GM19463 (cell line): ENCODE measurements around the gene CTU2.

ENCODE experiments used
- ATAC-seq: cut with Tn5 transposase; IDR thresholded peaks from one replicate; pipeline ENCODE4 v1.9.1; 2021; ENCODE audit warnings: mild to moderate bottlenecking, moderate library complexity; ENCODE audit not compliant: unreplicated experiment

Gene CTU2

DNA sequence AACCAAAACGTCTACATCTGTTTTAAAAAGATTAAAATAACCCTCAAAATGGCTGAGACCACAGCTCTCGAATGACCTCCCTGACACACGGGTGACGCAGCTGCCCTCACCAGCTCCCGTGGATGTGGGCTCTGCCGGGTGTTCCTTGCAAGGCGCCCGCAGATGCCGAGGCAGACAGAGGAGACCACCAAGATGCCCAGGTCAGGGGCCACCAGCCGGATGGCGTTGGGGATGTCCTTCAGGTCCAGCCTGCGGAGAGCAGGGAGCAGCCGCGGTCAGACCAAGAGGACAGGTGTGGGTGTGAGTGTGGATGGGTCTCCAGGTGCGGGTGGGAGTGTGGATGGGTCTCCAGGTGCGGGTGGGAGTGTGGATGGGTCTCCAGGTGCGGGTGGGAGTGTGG lies 35.1 kb downstream of the CTU2 start:
- ATAC-seq = no peak

DNA sequence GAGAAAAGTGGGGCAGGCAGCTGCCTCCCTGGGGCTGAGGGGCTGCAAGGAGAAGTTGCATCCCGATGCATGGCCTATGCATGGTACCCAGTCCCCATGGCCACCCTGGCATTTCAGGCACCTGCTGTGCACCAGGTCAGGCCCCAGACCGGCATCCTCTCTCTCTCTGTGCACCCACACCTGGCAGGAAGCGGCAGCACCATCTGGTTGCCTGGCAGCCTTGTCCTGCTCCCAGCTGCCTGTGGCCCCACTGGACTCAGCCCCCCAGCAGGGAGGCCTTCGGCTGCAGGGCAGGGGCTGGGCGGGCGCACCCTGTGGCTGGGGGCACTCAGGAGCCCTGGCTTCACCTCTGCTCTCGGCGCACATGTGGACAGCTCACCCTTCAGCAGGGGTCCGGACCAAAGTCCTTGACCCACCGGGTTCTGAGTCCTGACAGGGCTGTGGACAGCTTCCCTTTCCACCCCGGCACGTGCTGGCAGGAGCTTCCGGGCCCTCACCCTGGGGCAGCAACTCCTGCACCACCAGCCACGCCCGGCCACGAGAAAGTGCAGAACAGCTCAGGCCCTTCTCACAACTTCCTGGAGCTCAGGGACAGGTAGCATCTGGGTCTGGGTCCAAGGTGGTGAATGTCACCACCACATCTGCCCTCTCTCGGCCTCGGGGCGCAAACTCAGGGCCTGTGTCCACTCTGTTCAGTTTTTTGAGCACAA lies 36.7 kb downstream of the CTU2 start:
- no peak for ATAC-seq

DNA sequence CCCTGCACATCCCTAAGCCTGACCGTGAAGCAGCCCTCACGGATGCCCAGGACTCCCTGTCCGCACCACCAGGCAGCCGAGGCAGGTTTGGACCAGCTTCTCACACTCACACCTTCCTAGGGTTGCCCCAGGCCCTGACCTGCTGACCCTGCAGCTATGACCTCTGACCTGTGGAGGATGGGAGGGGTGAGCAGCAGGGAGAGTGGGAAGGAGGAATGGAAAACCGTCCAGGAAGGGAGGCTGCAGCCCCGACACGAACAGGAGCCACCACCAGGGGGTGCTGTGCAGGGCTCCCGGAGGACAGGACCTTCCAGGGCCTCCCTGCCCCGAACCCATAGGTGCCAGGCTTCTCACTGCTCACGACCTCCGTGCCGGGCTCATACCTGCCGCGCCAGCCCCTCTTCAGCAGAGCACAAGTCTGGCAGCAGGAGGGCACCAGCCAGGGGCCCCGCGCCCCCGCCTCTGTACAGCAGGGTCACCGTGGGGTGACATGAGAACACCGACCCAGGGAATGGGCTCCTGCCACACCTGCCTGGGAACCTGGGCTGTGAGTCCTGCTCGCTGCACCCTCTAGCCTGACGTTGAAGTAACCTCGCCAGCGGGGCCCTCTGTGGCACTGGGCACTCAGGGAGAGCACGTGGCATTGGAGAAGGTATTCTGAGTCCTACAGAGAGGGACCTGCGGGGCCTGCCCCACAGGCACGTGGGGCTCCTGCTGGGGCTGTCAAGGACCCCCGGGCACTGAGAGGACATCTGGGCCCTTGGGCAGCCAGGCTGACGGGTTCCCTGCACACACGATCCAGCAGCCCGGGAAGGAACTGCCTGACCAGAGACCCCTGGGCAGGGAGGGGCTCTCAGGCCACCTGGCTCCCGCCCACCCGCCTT lies 37.6 kb downstream of the CTU2 start:
- ATAC-seq = no peak

DNA sequence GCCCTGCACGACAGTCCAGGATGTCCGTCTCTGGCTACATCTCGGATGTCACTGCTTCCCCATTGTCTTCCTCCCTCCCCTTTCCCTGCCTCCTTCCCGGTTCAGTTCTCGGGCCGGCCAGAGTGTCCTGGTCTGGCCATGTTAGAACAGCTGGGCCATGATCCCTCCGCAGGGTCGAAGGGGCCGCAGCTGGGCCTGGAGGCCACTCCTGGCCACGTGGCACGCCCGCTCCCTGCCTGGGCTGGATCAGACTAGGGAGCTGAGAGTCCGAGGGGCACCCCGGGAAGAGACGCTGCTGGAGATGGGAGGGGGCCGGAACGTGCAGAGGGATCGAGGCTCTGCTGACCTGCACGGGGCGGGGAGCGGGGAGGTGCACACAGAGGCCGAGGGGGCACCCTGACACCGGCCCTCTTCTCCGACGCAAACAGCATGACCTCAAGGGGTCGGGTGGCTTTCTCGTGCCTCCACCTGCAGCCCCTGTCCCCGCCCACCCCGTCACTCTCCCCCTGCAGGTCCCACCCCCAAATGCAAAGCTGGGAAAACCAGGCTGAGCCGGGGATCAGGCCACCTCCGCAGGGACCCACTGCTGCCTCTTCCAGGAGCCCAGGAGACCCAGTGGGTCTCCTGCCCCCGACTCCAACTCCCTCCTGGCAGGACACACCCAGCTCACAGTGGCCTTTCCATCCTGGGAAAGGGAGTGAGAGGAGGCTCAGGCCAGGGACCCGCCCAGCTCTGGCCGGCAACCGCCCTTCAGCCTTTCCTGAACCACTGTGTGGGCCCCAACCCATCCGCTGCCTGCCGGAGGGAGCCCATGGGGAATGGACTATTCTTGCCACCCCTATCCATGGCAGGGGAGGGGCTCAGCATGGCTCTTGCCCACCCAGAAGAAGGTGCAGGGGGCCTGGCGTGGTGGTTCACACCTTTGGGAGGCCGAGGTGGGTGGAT lies 38.5 kb downstream of the CTU2 start:
- ATAC-seq = no peak

DNA sequence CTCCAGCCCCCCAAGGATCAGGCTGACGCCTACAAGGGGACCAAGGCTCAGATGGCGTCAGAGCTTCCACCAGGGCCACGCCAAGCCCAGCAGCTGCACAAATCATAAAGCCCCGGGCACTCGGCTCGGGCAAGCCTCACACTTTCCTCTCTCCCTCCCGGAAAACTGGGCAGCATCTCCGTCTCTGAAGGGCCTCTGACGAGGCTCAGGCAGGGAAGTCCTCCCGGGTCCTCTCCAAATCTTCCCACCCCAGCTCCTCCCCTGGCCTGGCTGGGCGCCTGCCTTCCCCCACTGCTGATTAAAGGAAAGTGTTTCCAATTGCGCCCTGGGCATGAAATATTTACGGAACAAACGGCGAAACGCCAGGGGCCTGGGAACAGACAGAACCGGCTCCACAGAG lies 40.2 kb downstream of the CTU2 start:
- no peak for ATAC-seq

DNA sequence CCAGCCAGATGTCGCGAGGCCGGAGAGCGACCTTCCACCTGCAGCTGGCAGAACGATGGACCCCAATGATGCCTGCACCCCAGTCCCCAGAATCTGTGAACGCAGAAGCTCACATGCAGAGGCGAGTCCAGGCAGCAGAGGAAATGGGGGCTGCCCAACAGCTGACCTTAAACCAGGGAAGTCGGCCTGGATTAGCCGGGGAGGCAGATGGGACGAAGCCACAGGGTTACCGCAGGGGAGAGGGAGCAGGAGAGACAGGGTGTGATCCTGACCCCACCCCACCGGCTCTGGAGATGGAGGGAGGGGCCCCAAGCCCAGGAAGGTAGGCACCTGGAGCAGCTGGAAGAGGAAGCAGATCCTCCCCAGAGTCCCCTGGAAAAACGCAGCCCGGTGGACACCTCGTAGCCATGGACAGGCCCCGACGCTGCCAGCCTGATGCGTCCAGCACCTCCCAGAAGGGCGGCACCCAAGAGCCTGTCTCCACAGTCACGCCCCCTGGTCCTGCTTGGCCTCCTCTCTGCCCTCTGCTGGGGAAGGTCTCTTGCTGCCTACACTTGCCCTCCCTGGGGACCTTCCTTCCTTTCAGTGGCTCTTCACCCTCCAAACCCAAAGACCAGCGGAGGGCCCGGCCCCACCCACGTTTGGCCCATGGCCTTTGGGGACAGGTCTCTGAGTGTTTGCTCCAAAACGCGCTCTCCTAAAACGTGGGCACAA lies 41.4 kb downstream of the CTU2 start:
- ATAC-seq = no peak

DNA sequence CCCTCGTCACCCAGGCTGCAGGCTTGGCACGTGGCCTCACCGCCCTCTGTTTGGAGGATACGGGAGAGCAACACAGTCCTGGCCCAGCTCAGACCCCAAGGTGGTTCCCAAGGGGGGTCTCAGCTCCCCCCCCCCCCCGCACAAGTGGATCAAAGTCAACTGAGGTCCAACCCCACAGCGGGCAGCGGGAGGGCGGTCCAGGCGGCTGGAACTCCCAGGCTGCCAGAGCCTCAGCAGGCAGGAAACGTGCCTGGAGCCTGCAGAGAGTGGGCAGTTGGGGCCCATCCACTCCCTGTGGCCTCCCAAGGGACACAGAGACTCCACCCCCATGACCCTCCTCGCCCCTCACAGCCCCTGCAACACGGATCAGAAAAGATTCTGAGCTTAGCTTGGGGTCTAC lies 42.1 kb downstream of the CTU2 start:
- no peak for ATAC-seq

DNA sequence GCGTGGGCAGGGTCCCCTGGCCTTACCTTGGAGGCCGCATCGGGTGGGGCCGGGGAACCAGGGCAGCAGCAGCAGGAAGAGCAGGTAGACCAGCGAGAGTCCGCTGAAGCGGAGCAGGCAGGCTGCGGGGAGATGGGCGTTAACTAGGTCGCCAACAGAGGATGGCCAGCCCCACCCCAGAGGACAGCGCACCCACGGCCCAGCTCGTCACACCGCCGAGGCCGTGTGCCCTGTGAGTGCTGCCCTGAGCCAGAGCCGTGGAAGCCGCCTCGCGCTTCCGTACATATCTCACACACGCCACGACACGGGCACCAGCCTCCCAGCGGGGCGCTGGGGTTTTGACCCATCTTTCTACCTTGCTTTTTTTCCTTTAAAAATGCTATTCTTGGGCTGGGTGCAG lies 43.1 kb downstream of the CTU2 start:
- no peak for ATAC-seq

DNA sequence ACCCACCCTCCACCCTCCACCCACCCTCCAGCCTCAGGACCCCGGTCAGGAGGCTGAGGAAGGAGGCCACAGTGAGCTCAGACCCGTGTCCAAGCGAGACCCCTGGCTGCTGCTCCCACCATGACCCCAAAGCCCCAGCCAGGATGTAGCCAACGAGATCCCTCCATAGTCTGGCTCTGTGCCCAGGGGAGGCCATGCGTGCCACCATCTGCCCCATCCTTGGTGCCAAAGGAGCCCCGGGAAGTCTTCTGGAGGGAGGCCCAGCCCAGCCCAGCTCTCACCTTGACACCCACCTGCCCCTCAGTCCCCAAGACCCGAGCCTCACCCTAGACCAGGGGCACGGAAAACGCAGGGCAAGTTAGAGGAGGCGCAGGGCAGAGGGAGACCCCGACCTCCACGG lies 44.6 kb downstream of the CTU2 start:
- no peak for ATAC-seq

DNA sequence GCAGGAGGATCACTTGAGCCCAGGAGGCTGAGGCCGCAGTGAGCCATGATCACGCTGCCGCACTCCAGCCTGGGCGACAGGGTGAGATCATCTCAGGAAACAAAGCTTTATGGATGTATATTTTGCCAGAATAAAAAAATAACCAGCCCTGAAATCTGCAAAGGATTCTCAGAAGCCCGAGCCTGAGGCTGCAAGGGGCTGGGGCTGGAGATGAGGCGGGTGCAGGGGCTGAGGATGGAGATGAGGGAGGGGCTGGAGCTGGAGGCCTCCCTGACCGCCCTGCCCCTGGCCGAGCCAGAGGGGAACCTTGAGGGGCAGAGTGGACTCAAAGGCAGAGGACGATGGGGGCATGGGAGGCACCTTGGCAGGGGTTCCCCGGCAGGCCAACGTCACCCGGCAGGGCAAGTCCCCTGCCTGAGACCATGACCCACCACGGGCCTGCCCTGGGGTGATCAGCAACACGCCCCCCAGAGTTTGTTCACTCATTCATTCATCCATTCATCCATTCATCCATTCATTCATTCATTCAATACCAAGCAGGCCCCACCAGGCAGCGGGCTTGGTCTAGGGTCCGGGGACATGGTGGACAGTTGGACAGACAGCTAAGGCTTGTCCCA lies 46.2 kb downstream of the CTU2 start:
- ATAC-seq = no peak

DNA sequence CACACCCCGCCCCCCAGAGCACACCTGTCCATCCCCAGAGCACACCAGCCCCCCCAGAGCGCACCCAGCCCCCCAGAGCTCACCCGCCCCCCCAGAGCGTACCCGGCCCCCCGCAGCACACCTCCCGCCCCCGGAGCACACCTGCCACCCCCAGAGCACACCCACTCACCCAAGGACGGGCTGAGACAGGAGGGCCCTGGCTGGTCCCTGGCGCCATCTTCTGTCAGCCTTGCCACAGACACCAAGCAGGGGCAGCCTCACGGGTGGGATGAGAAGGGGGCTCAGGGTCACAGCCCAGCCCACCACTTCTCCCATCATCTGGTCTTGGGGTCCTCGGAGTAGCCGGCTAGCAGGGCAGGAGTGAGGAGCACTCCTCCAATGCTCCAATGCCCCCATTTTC lies 46.9 kb downstream of the CTU2 start:
- ATAC-seq = no peak

DNA sequence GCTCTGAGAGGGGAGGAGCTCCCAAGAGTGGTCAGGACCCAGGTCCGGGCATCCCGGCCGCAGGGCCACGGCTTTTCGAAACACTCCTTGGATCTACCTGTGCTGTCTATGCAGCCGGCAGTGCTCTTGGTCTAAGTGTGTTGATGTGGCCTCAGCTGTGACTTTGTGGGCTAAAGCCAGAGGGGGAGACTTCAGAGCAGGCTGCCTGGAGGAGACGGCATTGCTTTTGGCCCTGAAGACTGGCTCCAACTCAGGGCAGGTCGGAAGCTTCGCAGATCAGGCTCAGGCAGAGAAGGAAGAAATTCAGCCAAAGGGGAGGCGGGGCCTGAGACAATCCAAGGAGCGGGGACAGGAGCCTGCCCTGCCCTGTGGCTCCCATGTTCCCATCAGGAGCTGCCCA lies 47.3 kb downstream of the CTU2 start:
- ATAC-seq = no peak

DNA sequence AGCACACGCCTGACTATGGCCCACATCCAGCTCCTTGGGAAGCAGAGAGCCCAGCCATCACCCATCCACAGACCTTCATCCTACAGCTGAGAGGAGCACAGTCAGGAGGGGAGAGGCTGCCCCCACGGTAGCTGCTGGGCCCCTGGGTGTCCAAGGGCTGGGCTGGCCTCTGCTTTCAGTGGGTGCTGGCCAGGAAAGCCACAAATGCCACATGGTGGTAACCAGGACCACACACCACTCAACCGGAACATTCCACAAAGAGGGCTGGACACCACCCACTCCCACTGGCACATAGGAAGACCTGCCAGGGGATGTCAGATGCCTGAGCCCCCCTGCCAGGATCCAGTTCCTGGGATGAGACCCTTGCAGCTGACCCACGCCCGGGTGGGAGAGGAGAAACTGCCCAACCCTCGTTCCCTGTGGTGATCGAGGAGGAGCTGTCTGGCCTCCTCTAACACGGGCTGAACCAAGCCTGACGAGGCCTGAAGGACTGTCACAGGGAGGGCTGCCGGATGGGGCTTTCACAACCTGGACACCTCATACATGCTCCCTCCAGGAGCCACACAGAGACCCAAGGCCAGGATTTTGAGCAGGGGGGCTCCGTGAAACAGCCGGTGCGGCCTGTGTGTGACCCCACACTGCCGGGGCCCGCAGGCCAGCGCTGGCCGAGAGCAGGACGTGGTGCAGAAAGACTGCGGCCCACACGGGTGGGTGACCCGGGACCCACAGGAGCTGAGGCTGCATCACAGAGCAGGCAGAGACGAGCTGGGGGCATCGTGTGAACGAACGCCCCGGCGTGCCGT lies 48.0 kb downstream of the CTU2 start:
- no peak for ATAC-seq

DNA sequence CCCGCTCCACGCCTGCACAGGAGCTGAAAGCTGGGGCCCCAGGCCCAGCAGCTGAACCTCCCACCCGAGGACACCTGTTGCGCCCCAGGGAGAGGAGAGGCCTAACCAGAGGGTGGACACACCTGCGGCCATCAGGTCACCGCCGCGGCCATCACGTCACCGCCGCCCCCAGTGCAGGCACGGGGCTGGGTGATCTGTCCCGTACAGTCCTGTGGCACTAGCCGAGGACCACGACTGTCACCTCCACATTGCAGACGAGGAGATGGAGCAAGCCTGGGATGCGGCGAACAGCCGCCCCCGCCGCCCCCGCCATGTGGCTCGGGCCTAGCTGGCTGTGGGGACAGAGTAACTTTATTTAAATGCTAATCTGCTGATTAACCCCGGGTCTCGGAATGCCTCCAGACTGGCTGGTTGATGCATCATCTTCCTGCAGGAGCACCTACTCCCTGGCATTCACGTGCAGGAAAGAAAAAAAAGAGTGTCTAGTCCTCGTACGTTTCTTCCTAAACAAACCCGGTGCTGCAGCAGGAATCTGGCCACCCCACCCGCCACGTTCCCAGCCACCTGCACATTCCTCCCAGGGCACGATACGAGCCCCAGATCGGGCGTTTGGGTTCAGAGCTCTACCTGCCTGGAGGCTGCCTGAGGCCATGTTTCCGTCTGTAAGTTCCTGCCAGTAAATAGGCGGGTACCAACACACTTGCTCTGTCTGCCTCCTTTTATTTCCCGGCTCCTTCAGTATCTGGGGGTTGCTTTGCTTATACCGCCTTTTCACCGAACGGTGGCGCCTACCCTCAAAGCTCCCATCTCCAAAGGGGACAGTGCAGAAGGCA lies 48.8 kb downstream of the CTU2 start:
- no peak for ATAC-seq

DNA sequence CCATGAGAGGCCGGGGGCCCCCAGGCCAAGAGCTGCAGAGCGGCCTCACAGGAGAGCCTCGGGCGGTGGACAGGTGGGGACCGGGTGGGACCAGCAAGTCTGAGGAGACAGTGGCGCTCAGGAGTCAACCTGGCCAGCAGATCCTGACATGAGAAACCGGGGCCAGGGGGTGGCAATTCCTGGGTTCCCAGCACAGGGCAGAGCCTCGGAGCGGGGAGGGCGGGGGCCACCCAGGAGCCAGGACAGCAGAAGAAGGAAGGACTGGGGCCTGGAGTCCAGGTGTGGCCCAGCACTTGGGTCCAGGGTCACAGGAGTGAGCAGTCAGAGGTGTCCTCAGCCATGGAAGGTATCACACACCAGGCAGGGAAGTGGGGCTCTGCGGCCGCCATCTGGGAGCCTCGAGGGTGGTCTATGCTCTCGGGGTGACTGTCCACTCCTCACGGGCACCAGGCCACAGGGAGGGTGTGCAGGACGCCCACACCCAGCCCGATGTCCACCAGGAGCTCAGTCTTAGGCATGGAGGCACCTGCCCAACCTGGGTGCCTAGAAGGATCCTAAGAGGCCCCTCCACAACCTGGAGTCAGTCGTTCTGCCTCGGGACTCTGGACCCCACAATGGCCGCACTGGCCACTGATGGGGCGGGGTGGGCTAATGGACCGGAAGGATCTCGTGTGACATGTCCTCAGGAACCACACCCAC lies 49.6 kb downstream of the CTU2 start:
- ATAC-seq = no peak

DNA sequence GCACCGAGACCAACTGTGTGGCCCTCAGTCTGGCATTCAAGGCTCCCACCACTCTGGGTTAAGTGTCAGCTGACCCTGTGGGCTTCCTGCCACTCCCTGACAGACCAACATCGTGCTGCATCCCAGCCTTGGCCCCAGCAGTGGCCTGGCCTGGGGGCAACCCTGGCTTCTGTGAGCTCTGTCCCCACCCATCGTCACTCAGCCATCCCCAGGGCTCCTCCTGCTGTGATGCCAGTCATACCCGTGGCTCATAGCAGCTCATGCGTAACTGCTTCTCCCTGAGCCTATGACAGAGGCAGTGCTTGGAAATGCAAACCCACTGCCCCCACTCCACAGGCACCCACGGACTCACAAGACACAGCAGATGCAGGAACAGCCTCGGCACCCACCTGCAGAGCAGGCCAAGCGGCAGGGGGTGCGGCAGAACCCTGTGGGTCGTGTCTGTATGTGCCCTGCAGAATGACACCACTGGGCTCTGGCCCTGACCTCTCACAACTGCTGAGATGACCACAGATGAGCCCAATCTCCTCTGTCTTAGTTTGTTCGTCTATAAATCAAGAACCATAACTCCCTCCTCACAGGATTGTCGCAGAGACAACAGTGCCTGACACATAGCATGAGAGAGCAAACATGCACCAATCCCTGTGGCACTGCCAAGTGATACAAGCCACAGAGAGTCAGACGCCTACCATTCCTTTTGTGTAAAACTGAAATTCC lies 52.1 kb downstream of the CTU2 start:
- no peak for ATAC-seq

DNA sequence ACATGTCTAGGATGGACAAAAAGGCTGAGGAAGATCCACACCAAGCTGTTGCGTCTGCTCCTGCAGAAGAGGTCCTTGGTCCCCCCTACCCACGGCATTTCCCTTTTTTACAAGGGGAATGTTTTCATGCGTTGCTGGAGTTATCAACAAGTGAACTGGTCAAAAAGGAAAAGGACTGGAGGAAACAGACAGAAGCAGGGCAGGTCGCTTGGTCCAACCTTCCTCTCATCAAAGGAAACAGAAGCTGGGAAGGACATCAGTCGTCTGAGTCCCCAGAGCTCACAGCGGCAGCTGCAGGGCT lies 52.6 kb downstream of the CTU2 start:
- no peak for ATAC-seq
